SK-N-SH treated with all-trans-retinoic acid at 6 μM for 48 hours (cell line): ENCODE measurements around the gene ISOC2.
"Not testable (repeated sequence)": the region's sequence is repeated elsewhere in the genome, so short reads cannot be mapped to it uniquely, and the experiment has no call there.

Experiments used
- ARNTL ChIP-seq: fragments of 450-650 bp; formaldehyde crosslinking; IDR thresholded peaks from 2 replicates; pipeline ENCODE4 v1.5.0; 2020; ENCODE audit warnings: low read depth, mild to moderate bottlenecking, moderate library complexity, borderline replicate concordance
- BACH2 ChIP-seq: fragments of 250-450 bp; sonication (Bioruptor Pico); IDR thresholded peaks from 2 replicates; pipeline ENCODE4 v1.9.0; 2021; ENCODE audit warnings: mild to moderate bottlenecking, borderline replicate concordance
- GLIS3 ChIP-seq: fragments of 250-450 bp; sonication (Bioruptor Pico); IDR thresholded peaks from 2 replicates; pipeline ENCODE4 v1.5.0; 2020; ENCODE audit warnings: mild to moderate bottlenecking, moderate library complexity
- OSR1 ChIP-seq: fragments of 250-450 bp; sonication (Bioruptor Pico); IDR thresholded peaks from 2 replicates; pipeline ENCODE4 v1.8.0; 2022; ENCODE audit warnings: moderate library complexity, mild to moderate bottlenecking, inconsistent platforms
- ZC3H10 ChIP-seq: fragments of 250-450 bp; sonication (Bioruptor Pico); IDR thresholded peaks from 2 replicates; pipeline ENCODE4 v1.5.1; 2021; ENCODE audit warnings: mild to moderate bottlenecking, moderate library complexity
- ZFP3 ChIP-seq: fragments of 250-450 bp; sonication (Bioruptor Pico); IDR thresholded peaks from 2 replicates; pipeline ENCODE4 v1.5.0; 2020; ENCODE audit warnings: mild to moderate bottlenecking, moderate library complexity
- ZFP30 ChIP-seq: fragments of 450-650 bp; formaldehyde crosslinking; IDR thresholded peaks from 2 replicates; pipeline ENCODE4 v1.5.0; 2022; ENCODE audit warnings: mild to moderate bottlenecking, moderate library complexity
- ZNF565 ChIP-seq: fragments of 450-650 bp; formaldehyde crosslinking; conservative IDR thresholded peaks from 2 replicates; pipeline ENCODE4 v1.5.0; 2020; ENCODE audit warnings: low read depth, mild to moderate bottlenecking, moderate library complexity
- ZNF70 ChIP-seq: fragments of 450-650 bp; formaldehyde crosslinking; IDR thresholded peaks from 2 replicates; pipeline ENCODE4 v1.5.0; 2020; ENCODE audit warnings: mild to moderate bottlenecking, moderate library complexity
- TF ChIP-seq, protein P1 (sequence below): fragments of 250-450 bp; sonication (Bioruptor Pico); IDR thresholded peaks from 2 replicates; pipeline ENCODE4 v1.8.0; 2020; ENCODE audit warnings: mild to moderate bottlenecking, moderate library complexity, borderline replicate concordance
- TF ChIP-seq, protein P2 (sequence below): fragments of 250-450 bp; sonication (Bioruptor Pico); IDR thresholded peaks from 2 replicates; pipeline ENCODE4 v1.5.1; 2020; ENCODE audit warnings: low read depth, mild to moderate bottlenecking, moderate library complexity

DNA sequence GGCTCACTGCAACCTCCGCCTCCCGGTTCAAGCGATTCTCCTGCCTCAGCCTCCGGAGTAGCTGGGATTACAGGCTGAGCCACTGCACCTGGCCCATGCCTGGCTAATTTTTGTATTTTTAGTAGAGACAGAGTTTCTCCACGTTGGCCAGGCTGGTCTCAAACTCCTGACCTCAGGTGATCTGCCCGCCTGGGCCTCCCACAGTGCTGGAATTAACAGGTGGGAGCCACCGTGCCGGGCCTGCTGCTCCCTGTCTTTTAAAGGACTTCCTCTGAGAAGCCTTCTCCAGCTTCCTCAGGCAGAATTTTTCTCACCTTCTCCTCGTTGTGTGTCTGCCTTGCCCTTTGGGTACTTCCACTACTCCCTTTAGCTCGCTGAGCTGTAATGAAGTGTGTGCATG lies 35.4 kb upstream of the ISOC2 start:
- not testable (repeated sequence) for TF ChIP-seq ARNTL; OSR1 (CRISPR knock-in tag); GLIS3 (CRISPR knock-in tag); ZFP30 (CRISPR knock-in tag); ZNF70 (CRISPR knock-in tag); ZFP3 (CRISPR knock-in tag); BACH2 (CRISPR knock-in tag); ZC3H10 (CRISPR knock-in tag); ZNF565 (CRISPR knock-in tag)
- TF ChIP-seq, protein P1, sequence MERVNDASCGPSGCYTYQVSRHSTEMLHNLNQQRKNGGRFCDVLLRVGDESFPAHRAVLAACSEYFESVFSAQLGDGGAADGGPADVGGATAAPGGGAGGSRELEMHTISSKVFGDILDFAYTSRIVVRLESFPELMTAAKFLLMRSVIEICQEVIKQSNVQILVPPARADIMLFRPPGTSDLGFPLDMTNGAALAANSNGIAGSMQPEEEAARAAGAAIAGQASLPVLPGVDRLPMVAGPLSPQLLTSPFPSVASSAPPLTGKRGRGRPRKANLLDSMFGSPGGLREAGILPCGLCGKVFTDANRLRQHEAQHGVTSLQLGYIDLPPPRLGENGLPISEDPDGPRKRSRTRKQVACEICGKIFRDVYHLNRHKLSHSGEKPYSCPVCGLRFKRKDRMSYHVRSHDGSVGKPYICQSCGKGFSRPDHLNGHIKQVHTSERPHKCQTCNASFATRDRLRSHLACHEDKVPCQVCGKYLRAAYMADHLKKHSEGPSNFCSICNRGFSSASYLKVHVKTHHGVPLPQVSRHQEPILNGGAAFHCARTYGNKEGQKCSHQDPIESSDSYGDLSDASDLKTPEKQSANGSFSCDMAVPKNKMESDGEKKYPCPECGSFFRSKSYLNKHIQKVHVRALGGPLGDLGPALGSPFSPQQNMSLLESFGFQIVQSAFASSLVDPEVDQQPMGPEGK (CRISPR knock-in tag) = not testable (repeated sequence)
- TF ChIP-seq, protein P2, sequence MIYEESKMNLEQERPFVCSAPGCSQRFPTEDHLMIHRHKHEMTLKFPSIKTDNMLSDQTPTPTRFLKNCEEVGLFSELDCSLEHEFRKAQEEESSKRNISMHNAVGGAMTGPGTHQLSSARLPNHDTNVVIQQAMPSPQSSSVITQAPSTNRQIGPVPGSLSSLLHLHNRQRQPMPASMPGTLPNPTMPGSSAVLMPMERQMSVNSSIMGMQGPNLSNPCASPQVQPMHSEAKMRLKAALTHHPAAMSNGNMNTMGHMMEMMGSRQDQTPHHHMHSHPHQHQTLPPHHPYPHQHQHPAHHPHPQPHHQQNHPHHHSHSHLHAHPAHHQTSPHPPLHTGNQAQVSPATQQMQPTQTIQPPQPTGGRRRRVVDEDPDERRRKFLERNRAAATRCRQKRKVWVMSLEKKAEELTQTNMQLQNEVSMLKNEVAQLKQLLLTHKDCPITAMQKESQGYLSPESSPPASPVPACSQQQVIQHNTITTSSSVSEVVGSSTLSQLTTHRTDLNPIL (CRISPR knock-in tag) = not testable (repeated sequence)
